ENCODE results near the gene HDAC3. TPM values are rescaled to one million over a fixed set of nuclear protein-coding genes. Genes with fewer than 3 reads are reported as not detected.

HDAC3 gene
- total RNA-seq, 4 donors from 2014 or later = 31.2 to 55.6 (median 47.9) TPM

GRCh38 chr5:141641634-141642267 is 5.1 kb upstream of the HDAC3 start:
- DNase-seq = no peak
- Histone ChIP-seq H3K36me3 (peaks cover 0 to 29% (median 0%) of the 10 kb centered on the region in 3 donors), H3K4me3 (no peak overlapping the region), H3K4me1 (no peaks in the 10 kb centered on the region), H3K9me3 (no peaks in the 10 kb centered on the region), H3K27ac (no peak overlapping the region), H3K27me3 (no peaks in the 10 kb centered on the region)
- TF ChIP-seq, protein P1, sequence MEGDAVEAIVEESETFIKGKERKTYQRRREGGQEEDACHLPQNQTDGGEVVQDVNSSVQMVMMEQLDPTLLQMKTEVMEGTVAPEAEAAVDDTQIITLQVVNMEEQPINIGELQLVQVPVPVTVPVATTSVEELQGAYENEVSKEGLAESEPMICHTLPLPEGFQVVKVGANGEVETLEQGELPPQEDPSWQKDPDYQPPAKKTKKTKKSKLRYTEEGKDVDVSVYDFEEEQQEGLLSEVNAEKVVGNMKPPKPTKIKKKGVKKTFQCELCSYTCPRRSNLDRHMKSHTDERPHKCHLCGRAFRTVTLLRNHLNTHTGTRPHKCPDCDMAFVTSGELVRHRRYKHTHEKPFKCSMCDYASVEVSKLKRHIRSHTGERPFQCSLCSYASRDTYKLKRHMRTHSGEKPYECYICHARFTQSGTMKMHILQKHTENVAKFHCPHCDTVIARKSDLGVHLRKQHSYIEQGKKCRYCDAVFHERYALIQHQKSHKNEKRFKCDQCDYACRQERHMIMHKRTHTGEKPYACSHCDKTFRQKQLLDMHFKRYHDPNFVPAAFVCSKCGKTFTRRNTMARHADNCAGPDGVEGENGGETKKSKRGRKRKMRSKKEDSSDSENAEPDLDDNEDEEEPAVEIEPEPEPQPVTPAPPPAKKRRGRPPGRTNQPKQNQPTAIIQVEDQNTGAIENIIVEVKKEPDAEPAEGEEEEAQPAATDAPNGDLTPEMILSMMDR (IDR thresholded peaks at IDR 0.05) = peak in 2 of 6 experiments; percentile 18 to 31
- no peak for TF ChIP-seq POLR2A (IDR thresholded peaks at IDR 0.05)

DNA sequence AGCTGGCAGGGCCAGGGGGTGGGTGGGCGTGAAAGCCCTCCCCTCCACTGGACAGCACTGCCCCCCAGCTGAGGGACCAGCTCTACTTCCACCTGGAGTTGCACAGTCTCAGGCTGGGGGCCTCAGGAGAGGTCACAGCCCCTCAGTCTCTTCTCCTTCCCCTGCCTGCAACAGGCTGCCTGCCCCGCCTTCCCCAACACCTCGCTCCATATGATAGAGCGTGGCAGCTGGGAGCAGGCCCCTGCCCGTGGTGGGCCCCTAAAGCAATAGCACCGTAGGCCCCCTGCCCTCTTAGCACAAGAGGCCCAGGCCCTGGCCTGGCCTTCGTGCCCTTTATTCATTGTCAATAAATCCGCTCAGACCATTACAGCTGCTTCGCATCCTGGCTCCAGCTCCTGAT is 4.0 kb upstream of the HDAC3 start:
- no peak for DNase-seq
- H3K36me3 ChIP-seq = peaks cover 0 to 19% (median 0%) of the 10 kb centered on the region in 3 donors
- no peaks in the 10 kb centered on the region for H3K27me3 ChIP-seq
- TF ChIP-seq, protein P1 (IDR thresholded peaks at IDR 0.05) = no peak
- no peak for TF ChIP-seq POLR2A (IDR thresholded peaks at IDR 0.05)
- no peak overlapping the region for H3K4me3 ChIP-seq
- no peak overlapping the region for H3K27ac ChIP-seq
- H3K9me3 ChIP-seq = no peaks in the 10 kb centered on the region
- H3K4me1 ChIP-seq = peaks cover 0 to 6% (median 4%) of the 10 kb centered on the region in 4 donors

DNA sequence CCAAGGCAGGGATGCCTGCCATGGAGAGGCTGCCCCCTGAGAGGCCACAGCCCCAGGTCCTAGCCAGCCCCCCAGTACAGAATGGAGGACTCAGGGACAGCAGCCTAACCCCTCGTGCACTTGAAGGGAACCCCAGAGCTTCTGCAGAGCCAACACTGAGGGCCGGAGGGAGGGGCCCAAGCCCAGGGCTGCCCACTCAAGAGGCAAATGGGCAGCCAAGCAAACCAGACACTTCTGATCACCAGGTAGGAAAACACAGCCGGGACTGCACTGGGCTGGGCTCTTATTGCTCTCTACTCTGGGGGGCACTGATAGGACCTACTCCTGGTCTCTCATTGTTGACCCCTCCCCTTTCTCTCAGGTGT is 3.4 kb upstream of the HDAC3 start:
- TF ChIP-seq, protein P1 (IDR thresholded peaks at IDR 0.05) = no peak
- no peak for TF ChIP-seq POLR2A (IDR thresholded peaks at IDR 0.05)
- Histone ChIP-seq H3K27ac (no peak overlapping the region), H3K4me3 (no peak overlapping the region), H3K4me1 (peaks cover 0 to 11% (median 8%) of the 10 kb centered on the region in 4 donors), H3K27me3 (no peaks in the 10 kb centered on the region), H3K36me3 (peaks cover 0 to 14% (median 0%) of the 10 kb centered on the region in 3 donors), H3K9me3 (no peaks in the 10 kb centered on the region)
- DNase-seq = no peak

DNA sequence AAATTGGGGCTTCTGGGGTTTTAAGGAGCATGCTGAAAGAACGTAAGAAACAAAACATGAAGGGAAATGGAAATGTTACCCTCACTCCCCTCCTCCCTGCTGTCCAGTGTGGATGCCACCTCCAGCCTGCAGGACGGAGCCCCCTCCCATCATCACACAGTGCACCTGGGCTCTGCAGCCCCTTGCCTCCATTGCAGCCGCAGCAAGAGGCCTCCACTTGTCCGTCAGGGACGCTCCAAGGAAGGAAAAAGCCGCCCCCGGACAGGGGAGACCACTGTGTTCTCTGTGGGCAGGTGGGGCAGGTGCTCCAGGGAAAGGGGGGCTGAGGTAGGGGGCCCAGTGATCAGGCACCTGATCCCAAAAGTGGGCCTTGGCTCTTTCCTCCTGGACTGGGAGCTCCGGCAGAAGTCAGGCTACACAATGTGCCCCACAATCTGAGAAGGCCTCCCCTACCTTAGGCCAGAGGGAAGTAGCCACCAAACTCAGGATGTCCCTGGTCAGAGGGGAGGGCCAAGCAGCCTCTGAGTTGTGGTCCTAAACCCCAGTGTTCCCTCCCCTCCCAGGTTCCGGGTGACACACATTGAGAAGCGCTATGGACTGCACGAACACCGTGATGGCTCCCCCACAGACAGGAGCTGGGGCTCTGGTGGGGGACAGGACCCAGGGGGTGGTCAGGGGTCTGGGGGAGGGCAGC is 2.9 kb upstream of the HDAC3 start:
- no peaks in the 10 kb centered on the region for H3K9me3 ChIP-seq
- TF ChIP-seq, protein P1 (IDR thresholded peaks at IDR 0.05) = no peak
- TF ChIP-seq POLR2A (IDR thresholded peaks at IDR 0.05) = no peak
- H3K4me3 ChIP-seq = no peak overlapping the region
- peaks cover 0 to 9% (median 0%) of the 10 kb centered on the region in 3 donors for H3K36me3 ChIP-seq
- DNase-seq = no peak
- H3K27me3 ChIP-seq = no peaks in the 10 kb centered on the region
- peaks cover 0 to 15% (median 8%) of the 10 kb centered on the region in 4 donors for H3K4me1 ChIP-seq
- H3K27ac ChIP-seq = no peak overlapping the region

DNA sequence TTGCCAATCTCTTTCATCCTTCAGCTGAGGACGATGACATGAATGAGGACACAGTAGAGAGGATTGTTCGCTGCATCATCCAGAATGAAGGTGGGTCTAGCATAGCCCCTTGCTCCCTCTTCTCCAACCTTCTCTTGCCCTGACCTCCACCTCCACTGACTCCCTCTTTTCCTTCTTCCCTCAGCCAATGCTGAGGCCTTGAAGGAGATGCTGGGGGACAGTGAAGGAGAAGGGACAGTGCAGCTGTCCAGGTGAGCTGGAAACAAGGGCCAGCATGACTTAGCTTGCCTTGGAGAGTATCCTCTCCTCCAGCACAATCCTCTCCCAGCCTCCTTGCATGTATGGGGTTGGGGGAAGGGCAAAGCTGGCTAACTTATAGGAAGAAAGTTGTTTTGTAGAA is 2.1 kb upstream of the HDAC3 start:
- Histone ChIP-seq H3K4me1 (peaks cover 0 to 15% (median 8%) of the 10 kb centered on the region in 4 donors), H3K9me3 (no peaks in the 10 kb centered on the region), H3K36me3 (peaks cover 0 to 4% (median 0%) of the 10 kb centered on the region in 3 donors), H3K27me3 (no peaks in the 10 kb centered on the region), H3K27ac (no peak overlapping the region), H3K4me3 (no peak overlapping the region)
- TF ChIP-seq, protein P1 (IDR thresholded peaks at IDR 0.05) = no peak
- no peak for TF ChIP-seq POLR2A (IDR thresholded peaks at IDR 0.05)
- no peak for DNase-seq
